GM21529 (cell line): Measurements from ENCODE around the gene TAS2R30.
A peak's percentile ranks its signal among the peaks of the same experiment; 100 is the strongest.

Experiments
- ATAC-seq: cut with Tn5 transposase; IDR thresholded peaks from one replicate; pipeline ENCODE4 v1.9.1; 2021; ENCODE audit not compliant: unreplicated experiment

TAS2R30 gene, protein sequence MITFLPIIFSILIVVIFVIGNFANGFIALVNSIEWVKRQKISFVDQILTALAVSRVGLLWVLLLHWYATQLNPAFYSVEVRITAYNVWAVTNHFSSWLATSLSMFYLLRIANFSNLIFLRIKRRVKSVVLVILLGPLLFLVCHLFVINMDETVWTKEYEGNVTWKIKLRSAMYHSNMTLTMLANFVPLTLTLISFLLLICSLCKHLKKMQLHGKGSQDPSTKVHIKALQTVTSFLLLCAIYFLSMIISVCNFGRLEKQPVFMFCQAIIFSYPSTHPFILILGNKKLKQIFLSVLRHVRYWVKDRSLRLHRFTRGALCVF

DNA sequence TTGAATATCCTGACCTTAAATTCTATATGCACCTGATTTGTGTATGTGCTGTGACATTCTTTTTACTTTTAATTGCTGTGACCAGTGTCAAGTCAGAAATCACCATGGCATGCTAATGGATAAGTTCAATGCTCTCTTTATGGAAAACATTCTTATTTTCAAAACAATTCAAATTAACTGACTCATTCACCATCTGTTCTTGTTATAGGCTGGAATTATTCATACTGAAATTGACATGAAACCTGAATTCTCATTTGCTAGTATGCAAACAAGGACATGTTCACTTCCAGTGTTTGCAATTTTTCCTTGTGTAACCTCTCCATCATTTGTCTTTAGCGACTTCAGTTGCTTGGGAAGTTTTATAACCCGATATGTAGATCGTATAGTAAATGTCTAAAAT lies at the start of gene TAS2R30:
TAS2R30 (minus strand) TSS at position 340 of the 400 bp plus-strand sequence. CDS start 400 bp downstream, outside the sequence.
- no peak for ATAC-seq

DNA sequence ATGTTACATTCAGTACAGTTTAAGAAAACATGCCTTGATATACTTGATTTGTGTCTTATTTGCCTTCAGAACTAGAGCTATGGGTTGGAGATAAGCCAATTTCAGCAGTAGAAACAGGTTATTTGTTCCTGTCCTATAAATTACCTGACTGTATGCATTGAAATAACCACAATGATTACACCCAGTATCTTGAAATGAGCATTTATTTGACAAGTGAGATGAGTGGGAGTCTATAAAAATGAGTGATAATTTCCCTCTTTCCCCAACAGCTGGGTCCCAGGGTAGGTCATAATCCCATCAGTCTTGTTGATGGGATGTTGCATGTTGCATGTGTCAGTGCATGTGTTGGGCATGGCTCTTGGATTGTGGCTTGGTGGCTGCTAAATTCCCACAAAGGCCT lies 48.6 kb upstream of the TAS2R30 start:
- ATAC-seq, result no peak

DNA sequence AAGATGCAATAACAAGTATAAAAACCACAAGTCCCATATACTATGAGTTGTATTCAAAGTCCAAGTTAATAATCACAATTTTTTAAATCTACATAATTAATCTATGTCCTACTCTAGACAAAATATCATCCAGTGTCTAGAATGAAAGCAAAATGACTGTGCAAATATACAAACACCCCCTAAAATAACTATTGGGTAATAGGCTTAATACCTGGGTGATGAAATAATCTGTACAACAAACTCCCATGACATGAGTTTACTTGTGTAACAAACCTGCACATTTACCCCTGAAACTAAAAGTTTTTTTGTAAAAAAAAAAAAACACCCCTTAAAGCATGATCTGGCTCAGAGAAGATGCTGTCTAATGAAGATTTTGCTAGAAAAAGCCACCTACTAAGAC lies 48.1 kb upstream of the TAS2R30 start:
- ATAC-seq, result no peak

DNA sequence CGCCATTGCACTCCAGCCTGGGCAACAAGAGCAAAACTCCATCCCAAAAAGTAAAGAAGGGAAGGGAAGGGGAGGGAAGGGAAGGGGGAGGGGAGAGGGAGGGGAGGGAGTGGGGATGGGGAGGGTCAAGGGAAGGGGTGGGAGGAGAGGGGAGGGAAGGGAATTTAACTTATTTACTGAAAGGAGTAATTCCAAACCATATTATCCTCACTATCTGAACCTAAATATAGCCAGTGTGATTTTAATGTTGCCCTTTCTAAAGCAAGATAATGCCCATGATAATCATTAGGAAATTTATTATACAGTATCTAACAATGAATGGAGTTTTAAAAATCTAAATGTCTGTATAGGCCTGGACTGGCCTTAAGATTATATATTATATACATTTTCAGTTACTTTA lies 43.8 kb upstream of the TAS2R30 start:
- no peak for ATAC-seq

DNA sequence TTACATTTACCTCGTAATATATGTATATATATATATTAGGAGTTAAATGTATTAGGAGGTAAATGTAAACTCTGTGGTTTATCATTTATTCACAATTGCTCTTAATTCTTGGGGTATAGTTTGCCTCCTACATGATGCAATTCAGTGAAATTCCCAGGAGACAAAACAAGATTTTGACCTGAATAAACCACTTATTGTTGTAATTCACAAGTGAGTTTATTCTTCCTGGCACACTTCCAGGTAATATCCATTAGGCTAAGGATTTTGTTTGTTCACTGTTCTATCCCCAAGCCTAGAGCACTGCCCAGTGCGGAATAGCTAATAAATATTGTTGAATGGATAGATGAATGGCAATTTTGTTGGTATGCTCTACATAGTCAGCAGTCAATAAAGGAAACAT lies 39.6 kb upstream of the TAS2R30 start:
- ATAC-seq, result no peak

DNA sequence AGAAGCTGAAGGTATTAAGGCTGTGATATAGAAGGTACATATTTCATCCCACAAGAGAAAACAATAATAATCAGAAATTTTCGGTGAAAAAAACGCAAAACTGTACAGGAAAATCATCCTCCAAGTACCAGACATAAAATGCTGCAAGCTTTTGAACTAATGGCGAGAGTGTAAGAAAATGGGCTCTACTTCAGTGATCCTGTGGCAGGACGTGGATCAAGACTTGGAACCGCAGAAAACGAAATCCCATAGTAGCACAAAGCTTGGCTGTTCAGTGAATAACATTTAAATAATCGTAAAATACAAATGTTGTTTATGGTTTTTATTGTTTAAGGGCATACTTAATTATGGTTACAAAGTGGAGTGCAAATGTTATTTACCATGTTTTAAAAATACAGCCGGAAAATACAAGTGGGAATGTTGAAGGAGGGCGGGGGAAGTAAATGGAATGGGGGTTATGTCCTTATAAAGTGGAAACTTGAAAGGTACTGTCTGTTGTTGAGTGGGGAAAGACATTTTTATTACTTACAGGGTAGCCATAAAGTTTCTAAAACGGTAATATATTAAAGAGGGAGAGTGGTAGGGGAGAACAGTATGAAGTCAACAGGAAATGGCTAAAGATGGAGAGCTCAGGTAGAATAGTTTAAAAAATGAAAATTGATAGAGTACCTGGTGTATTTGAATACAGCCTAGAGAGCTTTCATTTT lies 37.7 kb upstream of the TAS2R30 start:
- no peak for ATAC-seq

DNA sequence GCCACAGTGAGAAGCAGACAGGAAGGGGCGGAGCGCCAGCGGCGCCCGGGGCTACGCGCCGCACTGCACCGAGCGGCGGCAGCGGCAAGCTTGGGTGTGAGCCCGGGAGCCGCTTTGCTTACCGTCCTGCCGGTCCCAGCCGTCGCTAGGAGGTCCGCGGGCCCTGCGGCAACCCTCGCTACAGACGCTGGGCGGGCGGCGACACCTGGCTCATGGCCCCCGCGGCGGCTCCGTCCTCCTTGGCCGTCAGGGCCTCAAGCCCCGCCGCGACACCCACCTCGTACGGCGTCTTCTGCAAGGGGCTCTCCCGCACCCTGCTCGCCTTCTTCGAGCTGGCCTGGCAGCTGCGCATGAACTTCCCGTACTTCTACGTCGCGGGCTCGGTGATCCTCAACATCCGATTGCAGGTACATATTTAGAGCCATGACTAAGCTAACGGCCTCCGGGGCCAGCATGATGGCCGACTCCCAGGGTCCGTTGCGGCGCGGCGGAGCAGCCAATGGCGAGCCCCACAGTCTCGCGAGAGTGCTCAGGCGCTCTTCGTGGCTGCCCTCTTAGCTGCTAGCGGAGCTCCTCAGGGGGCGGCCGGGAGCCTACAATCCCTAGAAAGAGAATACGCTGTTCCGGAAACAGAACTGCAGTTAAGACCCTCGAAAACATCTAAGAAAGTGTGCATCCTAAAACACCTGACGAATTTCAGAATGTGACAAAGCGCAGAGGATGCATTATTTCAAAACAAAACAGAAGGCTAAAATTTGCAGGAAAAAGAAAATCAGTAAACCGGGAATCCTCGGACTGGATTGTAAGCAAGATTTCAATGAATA lies 36.9 kb upstream of the TAS2R30 start, which contains the start of gene SMIM10L1:
SMIM10L1 (plus strand) TSS at position 50 of the 824 bp plus-strand sequence; CDS start at position 213, 163 bp downstream.
- ATAC-seq, result peak; percentile 98

DNA sequence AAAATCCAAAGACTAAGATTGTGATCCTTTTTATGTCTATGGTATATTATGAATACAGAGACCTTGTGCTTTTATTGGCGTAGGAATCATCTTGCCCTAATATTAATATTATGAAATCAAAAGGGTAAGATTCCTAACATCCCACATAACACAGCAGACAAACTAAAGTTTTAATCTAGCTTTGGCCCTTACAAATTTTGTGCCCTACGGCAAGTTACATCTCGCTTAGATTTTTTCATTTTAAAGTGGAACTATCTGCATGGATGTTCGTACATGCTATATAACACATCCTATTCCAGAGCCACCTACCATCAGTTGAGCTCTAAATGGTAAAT lies 36.3 kb upstream of the TAS2R30 start:
- ATAC-seq, result no peak

DNA sequence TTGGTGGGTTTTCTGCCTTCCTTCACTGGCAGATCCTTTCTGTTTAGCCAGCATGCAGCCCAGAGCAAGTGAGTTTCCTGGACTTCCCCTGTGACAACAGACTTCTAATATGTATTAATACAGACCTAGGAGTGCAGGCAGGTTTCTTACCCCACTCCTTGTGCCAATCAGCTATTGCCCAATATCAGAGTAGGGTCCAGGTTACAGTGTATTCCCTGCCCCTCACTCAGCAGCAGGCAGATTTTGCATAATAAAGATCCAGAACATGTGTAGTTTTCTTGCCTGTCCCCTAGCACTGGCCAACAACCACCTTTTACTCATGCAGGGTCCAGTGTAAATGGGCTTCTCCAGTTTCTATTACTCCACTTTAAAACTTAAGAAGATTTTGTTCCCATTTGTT lies 31.9 kb upstream of the TAS2R30 start:
- ATAC-seq, result no peak

DNA sequence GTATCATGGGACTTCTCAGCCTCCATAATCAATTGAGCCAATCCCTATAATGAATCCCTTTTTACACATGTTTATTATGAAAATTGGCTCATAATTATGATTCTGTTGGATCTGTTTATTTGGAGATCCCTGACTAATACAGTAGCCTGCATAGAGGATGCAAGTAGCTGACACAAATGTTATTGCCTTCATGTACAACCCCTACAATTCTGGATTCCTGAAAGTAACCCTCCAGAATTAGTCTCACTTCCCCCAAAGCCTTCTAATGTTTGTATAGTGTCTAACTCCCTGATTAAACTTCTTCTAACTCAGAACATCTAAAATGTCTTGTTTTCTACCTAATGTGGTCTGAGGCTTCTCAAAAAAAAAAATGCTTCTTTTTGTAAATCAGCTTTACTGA lies 29.9 kb upstream of the TAS2R30 start:
- no peak for ATAC-seq

DNA sequence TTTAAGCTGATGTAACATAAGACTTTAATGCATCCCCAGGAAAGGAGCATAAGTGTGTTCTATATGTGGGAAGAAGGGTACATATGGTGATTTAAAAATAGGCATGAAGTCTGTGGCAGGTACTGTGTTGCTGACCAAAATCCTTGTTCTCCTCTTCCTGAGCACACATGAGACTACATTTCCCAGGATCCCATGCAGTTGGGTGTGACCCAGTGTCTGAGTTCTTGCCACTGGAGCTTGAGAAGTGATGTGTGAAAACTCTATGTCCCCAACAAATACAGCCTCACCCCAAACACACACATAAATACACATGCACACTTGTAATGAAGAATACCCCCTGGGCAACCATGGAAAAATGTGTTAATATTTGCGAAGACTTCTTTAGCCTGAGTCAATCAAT lies 28.1 kb upstream of the TAS2R30 start:
- ATAC-seq, result no peak

DNA sequence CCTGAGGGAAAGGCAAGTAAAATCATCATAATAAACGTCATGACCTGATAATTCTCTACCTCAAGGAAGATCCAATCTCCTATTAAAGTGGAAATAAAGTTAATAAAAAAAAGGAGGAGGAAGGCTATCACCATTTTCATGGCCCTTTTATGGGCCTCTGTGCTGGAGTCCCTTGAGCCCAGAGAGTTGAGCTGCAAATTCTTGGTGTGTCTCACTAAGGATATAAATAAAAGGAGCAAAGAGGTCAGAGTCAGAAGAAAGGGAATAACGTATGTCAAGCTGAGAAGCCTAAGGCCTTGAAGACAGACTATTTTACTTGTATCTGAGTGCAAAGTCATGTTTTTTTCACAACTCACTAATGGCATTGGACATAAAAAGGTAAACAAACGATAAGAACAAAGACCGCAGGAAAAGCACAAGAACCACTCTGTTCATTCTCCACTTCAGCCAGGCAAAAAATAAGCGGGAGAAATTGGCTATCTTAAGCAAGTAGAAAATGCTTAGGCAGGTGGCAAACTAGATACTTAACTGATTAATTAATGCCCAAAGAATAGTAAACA lies 24.5 kb upstream of the TAS2R30 start:
- ATAC-seq, result no peak

DNA sequence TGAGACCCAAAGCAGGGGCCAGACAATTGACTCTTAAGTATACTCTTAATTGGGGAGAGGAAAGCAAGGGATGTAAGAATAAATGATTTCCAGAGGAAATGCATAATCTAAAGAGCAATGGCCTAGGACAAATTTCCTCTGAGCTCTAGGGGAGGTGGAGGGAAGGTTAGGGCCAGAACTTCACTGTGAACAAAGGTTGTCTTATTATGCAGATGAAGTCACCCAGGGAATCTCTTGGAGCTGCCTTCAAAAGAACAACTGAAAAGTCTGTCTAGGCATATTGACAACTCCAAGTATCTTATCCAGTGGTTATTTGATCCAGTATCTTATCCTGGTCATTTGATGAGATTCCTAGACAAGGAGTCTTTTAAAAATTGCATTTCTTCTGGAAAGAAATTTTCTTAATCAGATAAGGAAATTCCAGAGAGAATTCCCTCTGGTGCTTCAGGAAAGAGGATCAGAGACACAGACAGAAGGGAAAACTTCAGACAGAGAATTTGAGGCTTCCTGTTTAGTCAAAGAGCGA lies 20.0 kb upstream of the TAS2R30 start:
- ATAC-seq, result no peak

DNA sequence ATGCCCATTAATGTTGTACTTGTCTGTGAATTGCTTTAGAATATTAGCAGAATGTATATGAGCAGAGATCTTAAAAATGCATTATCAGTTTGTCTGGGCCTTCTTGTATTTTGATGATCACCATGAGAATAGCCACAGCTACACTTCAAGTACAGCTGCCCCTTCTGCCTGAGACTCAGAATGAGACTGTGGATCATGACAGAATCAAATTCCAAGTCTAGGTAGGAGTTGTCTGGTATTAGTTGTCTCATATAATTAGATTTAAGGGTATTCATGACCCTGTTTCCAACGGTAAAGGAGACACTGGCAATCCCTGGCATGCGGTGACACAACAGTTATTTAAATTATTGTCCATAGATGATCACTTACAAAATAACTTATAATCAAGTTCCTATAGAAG lies 18.3 kb upstream of the TAS2R30 start:
- no peak for ATAC-seq

DNA sequence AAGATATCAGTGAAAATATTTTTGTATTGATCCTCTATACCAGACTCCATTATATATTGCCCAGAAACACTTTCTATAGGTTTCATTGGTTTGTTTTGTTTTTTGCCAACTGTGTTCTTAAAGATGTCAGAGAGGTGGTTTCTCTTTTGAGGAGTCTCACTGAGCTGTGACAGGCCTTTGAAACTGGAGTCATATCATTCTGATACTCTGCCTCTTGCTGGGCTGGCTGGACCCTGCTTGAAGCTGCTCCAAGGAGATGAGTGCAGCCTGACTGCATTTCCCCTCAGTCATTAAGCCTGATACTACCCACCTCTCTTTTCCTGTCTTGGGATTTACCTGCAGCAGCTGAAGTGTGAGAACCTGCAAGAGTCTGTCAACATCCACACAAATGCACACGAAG lies 16.4 kb upstream of the TAS2R30 start:
- ATAC-seq, result no peak

DNA sequence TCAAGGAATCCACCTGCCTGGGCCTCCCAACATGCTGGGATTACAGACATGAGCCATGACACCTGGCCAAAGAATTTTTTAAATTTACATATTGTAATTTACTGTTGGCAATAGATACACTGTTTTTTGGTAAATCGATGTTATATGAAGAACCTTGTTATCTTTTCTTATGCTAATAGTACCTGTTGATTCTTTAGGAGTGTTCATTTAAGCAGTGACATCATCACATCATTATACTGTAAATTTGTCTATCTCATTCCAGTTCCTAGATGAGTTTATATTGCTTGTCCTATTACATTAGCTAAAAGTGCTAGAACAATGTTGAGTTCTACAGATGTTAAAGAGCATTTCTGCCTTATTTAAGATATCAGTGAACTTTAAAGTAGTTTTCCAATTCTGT lies 13.0 kb upstream of the TAS2R30 start:
- ATAC-seq, result no peak

DNA sequence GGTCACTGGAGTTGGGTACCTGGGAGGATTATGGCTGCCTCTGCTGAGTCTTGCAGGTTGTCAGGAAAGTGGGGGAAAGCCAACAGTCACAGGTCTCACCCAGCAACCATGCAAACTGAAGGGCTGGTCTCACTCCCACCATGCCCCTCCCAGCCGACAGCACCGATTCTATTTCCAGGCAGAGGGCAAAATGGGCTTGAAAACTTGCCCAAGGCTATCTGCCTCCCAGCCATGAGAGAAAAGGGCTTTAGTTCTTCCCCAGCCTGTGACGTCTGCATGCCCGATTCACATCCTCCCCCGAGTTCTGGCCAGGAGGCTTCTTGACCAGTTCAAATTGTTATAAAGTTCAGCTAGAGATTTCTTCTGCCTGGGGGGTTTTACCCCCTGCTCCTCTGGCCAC lies 9.9 kb upstream of the TAS2R30 start:
- no peak for ATAC-seq

DNA sequence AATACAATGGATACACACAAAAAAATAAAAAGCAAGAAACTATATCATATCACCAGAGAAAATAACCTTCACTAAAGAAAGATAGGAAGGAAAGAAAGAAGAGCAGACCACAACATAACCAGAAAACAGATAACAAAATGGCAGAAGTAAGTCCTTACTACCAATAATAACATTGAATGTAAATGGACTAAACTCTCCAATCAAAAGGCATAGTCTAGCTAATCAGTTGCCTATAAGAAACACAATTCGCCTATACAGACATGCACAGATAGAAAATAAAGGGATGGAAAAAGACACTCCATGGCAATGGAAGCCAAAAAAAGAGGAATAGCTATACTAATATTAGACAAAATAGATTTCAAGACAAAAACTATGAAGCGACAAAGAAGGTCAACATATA lies 8.9 kb upstream of the TAS2R30 start:
- ATAC-seq, result no peak

DNA sequence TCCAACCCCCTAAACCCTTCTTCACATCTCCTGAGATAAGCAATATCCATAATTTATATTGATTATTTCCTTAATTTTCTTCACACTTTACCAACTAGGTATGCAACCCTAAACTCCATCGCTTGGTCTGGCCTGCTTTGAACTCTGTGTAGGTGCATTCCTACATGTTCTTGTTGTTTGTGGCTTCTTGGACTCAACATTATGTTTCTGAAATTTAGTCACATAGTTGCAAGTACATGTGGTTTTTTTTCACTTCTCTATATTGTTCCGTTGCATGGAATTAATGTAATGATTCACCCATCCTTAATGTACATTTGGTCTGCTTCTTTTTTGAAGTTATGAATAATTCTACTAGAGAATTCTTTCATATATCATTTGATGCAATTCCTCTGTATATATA lies 1.6 kb upstream of the TAS2R30 start:
- ATAC-seq, result no peak

DNA sequence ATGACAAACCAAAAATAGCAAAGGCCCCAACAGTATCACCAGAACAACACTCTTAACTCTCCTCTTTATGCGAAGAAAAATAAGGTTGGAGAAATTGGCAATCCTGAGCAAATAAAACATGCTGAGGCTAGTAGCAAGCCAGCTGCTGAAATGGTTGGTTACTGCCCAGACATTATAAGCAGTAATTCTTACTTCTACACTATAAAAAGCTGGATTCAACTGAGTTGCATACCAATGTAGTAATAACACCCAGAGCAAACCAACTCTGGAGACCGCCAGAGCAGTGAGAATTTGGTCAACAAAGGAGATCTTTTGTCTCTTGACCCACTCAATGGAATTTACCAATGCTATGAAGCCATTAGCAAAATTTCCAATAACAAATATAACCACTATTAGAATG lies 628 bp downstream of the TAS2R30 start:
- ATAC-seq, result no peak

DNA sequence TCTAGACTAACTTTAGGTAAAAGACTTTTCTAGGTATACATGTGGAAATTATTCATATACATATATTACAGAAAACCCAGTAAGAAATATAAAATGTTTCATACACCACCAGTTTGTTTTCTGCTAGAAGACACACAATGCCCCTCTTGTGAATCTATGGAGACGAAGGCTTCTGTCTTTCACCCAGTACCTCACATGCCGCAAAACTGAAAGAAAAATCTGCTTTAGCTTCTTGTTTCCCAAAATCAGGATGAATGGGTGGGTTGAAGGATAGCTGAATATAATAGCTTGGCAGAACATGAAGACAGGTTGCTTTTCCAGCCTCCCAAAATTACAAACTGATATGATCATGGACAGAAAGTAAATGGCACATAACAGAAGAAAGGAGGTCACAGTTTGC lies 1.3 kb downstream of the TAS2R30 start:
- no peak for ATAC-seq
